ENCODE measurements around the gene BCAT1.

DNA sequence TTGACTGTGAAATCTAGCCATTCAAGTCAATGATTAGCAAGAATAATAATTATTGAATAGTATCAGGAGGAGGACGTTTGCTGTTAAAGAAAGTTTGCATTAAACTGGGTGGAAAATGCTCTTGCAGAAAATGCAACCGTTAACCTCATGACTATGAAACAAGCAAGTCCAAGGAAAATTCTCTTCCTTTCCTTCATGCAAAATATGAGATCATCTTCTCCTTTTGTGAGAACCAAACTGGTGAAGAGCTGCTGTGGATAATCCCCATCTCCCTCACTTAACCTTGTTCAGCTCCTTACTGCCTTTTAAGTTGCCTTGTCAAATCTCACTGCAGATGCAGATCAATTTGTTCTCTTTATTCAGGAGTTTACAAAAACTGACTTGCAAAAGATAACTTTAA lies 142.5 kb downstream of the BCAT1 start:
- TF ChIP-seq, protein P1, sequence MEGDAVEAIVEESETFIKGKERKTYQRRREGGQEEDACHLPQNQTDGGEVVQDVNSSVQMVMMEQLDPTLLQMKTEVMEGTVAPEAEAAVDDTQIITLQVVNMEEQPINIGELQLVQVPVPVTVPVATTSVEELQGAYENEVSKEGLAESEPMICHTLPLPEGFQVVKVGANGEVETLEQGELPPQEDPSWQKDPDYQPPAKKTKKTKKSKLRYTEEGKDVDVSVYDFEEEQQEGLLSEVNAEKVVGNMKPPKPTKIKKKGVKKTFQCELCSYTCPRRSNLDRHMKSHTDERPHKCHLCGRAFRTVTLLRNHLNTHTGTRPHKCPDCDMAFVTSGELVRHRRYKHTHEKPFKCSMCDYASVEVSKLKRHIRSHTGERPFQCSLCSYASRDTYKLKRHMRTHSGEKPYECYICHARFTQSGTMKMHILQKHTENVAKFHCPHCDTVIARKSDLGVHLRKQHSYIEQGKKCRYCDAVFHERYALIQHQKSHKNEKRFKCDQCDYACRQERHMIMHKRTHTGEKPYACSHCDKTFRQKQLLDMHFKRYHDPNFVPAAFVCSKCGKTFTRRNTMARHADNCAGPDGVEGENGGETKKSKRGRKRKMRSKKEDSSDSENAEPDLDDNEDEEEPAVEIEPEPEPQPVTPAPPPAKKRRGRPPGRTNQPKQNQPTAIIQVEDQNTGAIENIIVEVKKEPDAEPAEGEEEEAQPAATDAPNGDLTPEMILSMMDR (IDR thresholded peaks at IDR 0.05; ENCODE audit: insufficient read depth, low read length, poor library complexity, severe bottlenecking) = no peak
- no peak for TF ChIP-seq EZH2phosphoT487 (conservative IDR thresholded peaks at IDR 0.05; ENCODE audit: low read length)

All from SU-DHL-6 (cell line).